GM19099 (cell line): ENCODE data around the gene RRP1.

ENCODE experiments used
- POLR2A ChIP-seq: IDR thresholded peaks from 3 replicates; pipeline ENCODE4 v1.6.1; 2011; ENCODE audit warnings: low read depth; ENCODE audit not compliant: insufficient read length; ENCODE audit errors: extremely low read depth

RRP1 gene

DNA sequence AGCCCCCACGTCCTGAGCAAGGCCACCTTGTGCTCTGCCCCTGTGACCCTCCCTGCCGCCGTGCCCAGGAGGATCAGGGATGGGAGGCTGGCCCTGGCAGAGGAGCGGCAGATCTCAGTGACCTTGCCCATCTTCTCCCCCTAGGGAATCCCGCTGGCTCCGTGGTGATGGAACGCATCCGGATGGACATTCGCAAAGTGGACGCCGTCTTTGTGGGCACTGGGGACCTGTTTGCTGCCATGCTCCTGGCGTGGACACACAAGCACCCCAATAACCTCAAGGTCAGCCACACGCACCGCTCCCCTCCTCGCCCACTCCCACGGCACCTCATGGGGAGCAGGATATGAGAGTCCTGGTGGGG lies 36.0 kb upstream of the RRP1 start:
- TF ChIP-seq POLR2A: no peak

DNA sequence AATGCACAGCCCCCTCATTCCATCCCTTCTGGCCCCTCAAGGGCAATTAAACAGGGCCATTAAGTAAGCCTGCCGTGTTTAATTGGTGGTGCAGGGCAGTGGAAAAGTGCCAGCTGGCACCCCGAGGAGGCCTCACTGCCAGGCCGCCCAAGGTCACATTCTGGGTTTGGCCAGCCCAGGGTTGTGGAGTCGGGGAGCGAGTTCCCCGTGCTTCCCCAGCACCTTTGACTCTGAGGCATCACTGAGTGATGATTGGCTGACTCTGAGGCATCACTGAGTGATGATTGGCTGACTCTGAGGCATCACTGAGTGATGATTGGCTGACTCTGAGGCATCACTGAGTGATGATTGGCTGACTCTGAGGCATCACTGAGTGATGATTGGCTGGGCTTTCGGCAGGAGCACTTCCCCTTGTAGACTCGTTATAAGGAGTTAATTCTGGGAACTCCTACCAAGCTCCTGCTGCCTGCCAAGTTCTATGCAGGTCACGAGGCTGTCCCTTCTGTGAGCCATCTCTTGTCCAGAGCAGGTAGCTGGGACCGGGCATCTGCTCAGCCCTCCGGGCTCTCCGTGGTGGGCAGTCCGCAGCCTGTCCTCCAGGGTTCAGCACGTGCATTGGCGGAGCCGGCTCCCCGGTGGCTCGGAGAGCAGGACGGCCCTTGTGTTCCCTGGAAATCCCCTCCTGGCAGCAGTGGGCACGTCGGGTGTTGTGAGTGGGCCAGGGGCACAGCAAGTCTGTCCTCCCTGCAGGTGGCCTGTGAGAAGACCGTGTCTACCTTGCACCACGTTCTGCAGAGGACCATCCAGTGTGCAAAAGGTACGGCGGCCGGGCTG lies 34.2 kb upstream of the RRP1 start:
- no peak for TF ChIP-seq POLR2A

DNA sequence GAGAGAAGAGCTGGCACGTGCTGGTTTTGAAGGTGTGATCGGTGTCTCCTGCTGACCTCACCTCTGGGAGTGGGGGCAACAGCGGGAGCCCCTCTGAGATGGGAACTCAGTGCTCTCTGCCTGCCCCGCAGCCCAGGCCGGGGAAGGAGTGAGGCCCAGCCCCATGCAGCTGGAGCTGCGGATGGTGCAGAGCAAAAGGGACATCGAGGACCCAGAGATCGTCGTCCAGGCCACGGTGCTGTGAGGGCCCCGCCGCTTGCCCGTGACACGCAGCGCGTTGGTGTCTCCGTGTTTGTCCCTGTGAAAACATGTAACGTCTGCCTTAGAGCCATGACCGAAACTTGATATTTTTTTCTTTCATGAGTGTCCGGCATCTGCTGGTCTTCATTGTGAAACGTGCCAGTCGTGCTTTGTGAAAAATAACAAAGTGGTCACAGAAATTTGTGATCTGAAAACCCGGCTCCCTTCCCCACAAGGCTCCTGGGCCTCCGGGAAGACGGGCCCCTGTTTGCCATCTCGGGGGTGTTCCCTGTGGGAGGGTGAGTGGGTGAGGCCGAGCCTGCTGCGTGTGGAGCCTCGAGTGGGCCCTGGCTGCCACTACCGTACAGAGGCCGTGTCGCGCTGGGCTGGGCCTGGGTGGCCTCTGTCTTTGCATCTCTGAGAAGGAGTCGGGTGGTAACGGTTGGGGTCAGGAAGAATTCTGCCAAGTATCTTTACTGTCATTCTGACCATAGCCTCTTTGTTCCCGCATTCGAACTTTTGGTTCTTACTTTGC lies 33.4 kb upstream of the RRP1 start:
- TF ChIP-seq POLR2A: no peak

DNA sequence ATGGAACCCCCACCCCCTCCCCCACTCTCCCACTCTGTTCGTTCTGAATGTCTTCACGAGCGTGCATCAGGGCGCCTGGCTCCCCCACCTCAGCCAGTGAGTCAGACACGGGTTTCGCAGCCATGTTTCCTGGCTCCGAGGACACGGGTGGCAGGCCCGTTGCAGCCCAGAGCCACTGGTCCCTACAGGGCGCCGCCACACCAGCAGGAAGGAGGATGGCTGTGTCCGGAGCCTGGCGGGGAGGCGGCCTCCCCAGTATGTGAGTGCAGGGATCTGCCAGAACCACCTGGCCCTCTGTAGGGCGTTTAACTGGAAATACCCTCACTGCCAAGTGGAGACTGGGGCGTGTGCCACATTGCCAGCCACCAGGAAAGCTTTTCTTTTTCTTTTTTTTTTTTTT lies 31.8 kb upstream of the RRP1 start:
- no peak for TF ChIP-seq POLR2A

DNA sequence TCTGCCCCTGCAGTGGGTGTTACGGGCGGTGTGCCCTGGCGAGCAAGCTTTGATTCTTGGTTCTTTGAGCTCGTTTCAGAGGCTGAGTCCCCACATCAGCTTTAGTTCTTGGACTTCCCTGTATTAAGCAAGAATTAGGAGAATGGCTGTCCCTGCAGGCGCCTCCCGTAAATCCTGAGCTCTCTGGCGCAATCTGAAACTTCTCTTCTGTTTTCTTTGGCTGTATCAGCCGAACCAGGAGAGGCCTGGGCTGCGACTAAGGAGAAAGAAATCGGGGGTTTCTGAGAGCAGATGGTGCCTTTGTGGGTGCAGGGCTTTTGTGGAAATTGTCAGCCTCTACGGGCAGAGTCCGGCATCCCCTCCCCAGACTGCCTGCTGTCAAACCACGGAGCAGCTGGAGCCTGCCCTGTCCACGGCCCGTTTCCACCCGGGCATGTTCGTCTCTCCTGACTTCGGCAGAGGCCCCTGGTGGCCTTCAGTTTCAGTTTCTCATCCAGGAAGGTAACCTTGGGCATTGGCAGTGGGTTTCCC lies 31.2 kb upstream of the RRP1 start:
- no peak for TF ChIP-seq POLR2A

DNA sequence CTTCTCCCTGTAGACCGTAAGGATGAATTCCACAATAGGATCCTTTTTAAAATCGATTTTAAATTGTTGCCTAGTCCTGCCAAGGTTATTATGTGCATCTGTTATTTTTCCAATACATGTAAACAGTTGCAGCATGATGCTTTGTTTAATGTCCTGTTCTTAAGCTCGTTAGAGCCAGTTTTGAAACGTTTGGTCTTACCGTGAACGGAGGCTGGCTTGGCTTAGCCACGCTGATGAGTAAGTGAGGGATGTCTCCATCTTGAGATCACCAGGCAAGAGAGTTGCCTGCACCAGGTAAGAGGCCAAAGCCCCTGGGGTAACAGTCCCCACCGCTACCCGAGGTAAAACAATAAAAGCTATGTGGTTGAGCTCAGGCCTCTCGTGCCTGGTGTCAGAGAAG lies 30.6 kb upstream of the RRP1 start:
- no peak for TF ChIP-seq POLR2A

DNA sequence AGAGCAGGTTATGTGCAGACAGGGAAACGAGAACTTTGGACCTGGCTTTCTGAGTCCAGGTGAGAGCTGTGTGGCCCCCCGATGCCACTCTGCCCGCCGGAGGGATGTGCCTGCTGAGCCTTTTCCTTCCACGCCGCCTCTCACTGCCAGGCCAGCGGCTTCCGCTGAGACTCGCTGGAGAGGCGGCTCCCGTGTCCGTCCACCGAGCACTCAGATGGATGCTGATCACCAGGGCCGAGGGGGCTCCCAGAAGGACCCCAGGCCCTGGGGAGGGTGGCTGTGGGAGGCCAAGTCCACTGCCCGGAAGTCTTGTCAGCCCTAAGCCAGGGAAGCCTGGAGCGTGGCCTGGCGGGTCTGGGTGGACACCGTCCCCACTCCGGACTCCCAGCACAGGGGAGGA lies 29.7 kb upstream of the RRP1 start:
- no peak for TF ChIP-seq POLR2A

DNA sequence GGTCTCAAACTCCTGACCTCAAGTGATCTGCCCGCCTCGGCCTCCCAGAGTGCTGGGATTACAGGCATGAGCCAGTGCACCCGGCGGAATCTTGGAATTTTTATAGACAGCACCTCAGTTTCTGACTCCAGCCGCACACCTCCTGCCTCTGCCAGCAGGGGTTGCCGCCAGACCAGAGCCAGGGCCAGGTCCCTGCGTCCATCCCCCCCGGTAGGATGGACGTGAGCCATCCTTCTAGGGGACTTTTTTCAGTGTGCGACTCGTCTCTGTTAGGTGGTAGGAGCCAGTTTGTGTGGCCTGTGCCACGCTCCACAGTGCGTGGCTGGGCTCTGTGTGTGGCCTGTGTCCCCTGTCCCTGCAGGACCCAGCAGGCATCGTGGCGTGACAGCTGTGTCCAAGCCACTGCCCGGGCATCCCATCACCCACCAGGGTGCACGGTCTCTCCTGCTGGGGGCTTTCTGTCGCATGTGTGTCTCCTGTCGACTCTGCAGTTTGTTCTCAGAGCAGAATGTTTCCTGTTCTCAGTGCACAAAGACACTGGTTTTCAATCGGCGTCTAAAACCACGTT lies 28.9 kb upstream of the RRP1 start:
- no peak for TF ChIP-seq POLR2A

DNA sequence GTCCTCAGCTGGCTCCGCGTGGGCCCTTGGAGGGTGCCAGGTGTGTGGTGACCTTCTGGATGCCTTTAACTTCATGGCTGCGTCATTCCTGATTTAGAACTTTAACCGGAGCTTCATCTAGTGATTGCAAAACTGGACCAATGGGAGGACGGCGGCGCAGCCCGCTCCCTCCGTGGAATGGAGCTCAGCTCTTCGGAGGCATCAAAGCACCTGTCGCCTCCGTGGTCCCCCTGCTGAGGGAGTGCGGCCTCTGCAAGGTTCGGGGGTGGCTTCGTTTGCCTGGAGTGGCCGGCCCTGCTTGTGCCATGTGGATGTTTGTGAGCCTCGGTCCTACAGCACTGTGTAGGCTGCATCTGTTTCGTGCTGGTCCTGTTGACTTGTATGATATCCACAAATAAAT lies 27.5 kb upstream of the RRP1 start:
- no peak for TF ChIP-seq POLR2A

DNA sequence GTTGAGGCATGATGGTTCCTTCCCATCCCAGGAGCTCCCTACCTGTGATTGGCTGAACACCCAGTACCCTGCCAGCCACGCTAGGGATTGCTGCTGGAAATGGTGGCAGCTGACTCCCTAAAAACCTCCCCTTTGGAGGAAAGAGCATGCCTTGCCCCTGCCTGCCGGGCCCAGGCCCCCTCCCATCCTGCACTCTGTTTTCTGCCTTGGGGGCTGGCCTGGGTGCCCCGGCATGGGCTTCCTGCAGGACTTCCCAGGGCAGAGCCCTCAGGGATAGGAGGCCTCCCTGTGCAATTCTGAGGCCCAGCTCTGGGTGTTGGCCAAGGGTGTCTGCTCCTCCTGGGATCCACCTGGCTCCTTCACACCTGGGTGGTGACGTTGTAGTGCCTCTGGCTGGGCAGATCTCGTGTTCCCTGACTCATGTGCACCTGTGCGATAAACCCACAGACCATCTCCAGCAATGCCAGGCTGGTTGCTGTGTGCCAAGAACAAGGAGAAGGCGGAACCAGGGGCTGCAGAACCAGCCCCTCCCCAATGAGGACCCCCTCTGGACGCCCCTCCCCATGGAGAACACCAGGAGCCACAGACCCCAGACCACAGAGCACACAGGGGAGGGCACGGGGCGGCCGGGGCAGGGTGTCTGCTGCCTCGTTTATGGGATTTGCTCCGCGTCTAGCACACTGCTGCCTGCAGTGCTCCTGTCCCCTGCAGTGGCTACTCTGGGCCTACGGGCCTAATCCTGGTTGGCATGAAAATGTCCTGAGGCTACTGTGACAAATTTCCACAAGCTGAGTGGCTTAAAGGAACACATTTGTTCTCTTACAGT lies 26.9 kb upstream of the RRP1 start:
- TF ChIP-seq POLR2A: no peak

DNA sequence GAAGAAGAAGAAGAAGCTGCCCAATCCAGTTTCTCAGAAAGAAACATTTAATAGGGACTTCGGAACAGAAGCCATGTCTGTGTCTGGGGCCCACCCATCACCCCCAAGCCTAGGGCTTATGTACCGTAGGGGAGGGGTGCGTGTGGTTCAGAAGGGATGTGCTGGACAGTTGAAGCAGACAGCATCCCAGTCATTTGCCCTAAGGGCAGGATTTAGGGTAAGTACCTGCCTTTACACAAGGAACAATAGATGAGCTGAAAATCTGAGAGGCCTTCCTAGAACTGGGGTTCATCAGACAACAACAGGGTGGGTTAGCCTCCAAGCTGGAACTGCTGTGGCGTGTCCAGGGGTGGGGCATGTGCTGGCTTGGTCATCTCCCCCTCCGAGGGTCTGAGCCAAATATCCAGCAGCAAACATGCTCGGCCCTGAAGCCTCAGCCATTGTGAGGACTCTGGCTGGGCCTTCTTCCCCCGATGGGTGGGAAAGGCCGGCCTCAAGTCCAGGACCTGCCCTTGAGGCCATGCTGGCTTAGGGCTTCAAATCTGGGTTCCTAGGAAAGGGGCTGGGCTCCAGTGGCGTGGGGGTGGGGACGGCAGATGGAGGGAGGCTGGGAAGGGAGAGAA lies 25.4 kb upstream of the RRP1 start:
- no peak for TF ChIP-seq POLR2A

DNA sequence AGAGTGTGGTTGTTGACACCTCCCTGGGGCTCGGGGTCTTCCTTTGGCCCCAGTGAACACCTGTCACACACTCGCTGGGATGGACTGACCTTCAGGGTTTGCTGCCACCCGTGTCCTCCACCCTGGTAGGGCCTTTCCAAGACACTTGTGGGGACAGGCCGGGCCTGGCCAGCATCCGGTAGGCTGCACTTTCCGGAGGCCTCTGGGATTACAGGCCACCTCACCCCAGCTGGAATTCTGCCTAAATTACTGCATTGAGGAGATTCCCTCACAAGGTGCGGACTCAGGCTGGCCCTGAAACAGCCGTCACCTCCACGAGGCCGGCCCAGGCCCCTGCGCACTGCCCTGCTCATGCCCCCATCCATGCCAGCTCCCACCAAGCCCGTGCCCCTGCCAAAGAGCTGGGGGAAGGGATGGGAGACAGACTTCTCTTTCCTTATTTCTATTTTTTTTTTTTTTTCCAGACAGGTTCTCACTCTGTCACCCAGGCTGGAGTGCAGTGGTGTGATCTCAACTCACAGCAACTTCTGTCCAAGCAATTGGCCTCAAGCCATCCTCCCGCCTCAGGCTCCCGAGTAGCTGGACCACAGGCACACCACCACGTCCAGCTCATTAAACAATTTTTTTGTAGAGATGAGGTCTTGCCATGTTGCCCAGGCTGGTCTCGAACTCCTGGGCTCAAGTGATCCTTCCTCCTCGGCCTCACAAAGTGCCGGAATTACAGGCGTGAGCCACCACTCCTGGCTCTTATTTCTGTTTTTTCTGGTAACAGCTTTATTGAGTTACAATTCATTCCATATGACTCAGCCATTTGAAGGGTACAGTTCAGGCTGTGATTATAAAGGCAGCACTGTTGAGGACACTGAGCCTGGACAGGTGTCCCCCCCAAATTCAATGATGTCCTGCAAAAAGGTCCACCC lies 24.5 kb upstream of the RRP1 start:
- TF ChIP-seq POLR2A: no peak

DNA sequence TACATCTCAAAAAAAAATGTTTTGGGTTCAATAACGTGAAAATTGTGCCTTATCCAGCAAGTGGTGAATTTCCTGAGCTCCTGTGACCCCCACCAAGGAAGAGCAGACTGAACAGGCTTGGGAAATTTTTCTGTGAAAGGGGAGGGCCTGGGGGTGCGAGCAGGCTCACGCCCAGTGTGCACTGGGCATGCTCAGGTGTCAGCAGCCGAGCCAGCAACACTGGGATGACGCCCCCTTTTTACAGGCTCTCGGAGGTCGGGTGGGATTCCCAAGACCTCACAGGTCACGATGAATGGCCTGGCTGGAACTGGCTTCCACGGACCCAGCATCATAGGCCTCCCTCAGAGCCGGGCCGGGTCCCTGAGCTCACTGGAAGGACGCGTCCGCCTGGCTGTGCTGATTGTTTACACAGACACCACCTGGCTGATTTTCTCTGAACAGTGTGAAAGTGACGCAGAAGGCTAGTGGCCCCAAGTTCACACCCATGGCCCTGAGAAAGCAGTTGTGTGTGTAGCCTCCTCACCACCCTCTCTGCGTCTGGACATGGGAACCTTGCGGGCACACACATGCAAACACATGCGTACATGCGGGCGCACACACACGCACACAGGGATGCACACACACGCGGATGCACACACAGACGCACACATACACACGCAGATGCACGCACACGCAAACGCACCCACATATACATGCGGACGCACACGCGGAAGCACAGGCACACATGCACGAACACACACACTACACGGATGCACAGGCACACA lies 22.5 kb upstream of the RRP1 start:
- TF ChIP-seq POLR2A: no peak
